ENCODE measurements around the gene TNFSF13B.

Gene TNFSF13B

GRCh38 chr13:108345016-108345415 lies 75.5 kb downstream of the TNFSF13B start:
- Histone ChIP-seq H2AFZ (ENCODE audit: low read depth, low read length, severe bottlenecking) (no peak overlapping the region), H4K20me1 (ENCODE audit: low read depth, low read length) (no peaks in the 10 kb centered on the region), H3F3A (ENCODE audit: insufficient read depth) (no peaks in the 10 kb centered on the region), H3K27me3 (ENCODE audit: low read length) (no peaks in the 10 kb centered on the region), H3K4me2 (ENCODE audit: low read depth, low read length, poor library complexity, severe bottlenecking) (no peak overlapping the region), H3K36me3 (ENCODE audit: low read length) (no peaks in the 10 kb centered on the region), H3K9ac (ENCODE audit: low read length) (no peak overlapping the region), H3K9me2 (replicated peaks; ENCODE audit: insufficient read depth, low read length) (no peaks in the 10 kb centered on the region), H3K4me3 (ENCODE audit: insufficient read depth, low read length, poor library complexity, severe bottlenecking) (no peak overlapping the region), H3K9me3 (ENCODE audit: insufficient read depth, low read length) (no peaks in the 10 kb centered on the region), H3K27ac (ENCODE audit: low read depth, low read length) (no peak overlapping the region), H3K79me2 (ENCODE audit: insufficient read depth, low read length) (no peaks in the 10 kb centered on the region)
- TF ChIP-seq CTCF (IDR thresholded peaks at IDR 0.05; ENCODE audit: insufficient read depth, low read length, poor library complexity, severe bottlenecking) (no peak), EZH2phosphoT487 (conservative IDR thresholded peaks at IDR 0.05; ENCODE audit: low read length) (no peak)

- H4K20me1 ChIP-seq (ENCODE audit: low read depth, low read length): no peaks in the 10 kb centered on the region
- H3K27me3 ChIP-seq (ENCODE audit: low read length): no peaks in the 10 kb centered on the region
- no peak for TF ChIP-seq EZH2phosphoT487 (conservative IDR thresholded peaks at IDR 0.05; ENCODE audit: low read length)
- no peak for TF ChIP-seq CTCF (IDR thresholded peaks at IDR 0.05; ENCODE audit: insufficient read depth, low read length, poor library complexity, severe bottlenecking)
- no peak overlapping the region for H3K9ac ChIP-seq (ENCODE audit: low read length)
- H2AFZ ChIP-seq (ENCODE audit: low read depth, low read length, severe bottlenecking): no peak overlapping the region
- no peaks in the 10 kb centered on the region for H3K9me3 ChIP-seq (ENCODE audit: insufficient read depth, low read length)
- H3K9me2 ChIP-seq (replicated peaks; ENCODE audit: insufficient read depth, low read length): no peaks in the 10 kb centered on the region
- H3F3A ChIP-seq (ENCODE audit: insufficient read depth): no peaks in the 10 kb centered on the region
- no peaks in the 10 kb centered on the region for H3K36me3 ChIP-seq (ENCODE audit: low read length)
- no peaks in the 10 kb centered on the region for H3K79me2 ChIP-seq (ENCODE audit: insufficient read depth, low read length)
- no peak overlapping the region for H3K27ac ChIP-seq (ENCODE audit: low read depth, low read length)
- H3K4me3 ChIP-seq (ENCODE audit: insufficient read depth, low read length, poor library complexity, severe bottlenecking): no peak overlapping the region
- no peak overlapping the region for H3K4me2 ChIP-seq (ENCODE audit: low read depth, low read length, poor library complexity, severe bottlenecking)
Measured at GRCh38 chr13:108346376-108346775, 76.9 kb downstream of the TNFSF13B start.

GRCh38 chr13:108349269-108349668 lies 79.8 kb downstream of the TNFSF13B start:
- no peak for TF ChIP-seq CTCF (IDR thresholded peaks at IDR 0.05; ENCODE audit: insufficient read depth, low read length, poor library complexity, severe bottlenecking)
- no peak for TF ChIP-seq EZH2phosphoT487 (conservative IDR thresholded peaks at IDR 0.05; ENCODE audit: low read length)
- no peak overlapping the region for H3K4me3 ChIP-seq (ENCODE audit: insufficient read depth, low read length, poor library complexity, severe bottlenecking)

More at GRCh38 chr13:108349269-108349668, 79.8 kb downstream of the TNFSF13B start:
- Histone ChIP-seq H3K9ac (ENCODE audit: low read length) (no peak overlapping the region), H3K27ac (ENCODE audit: low read depth, low read length) (no peak overlapping the region), H3F3A (ENCODE audit: insufficient read depth) (no peaks in the 10 kb centered on the region), H3K36me3 (ENCODE audit: low read length) (no peaks in the 10 kb centered on the region), H3K27me3 (ENCODE audit: low read length) (no peaks in the 10 kb centered on the region), H3K9me2 (replicated peaks; ENCODE audit: insufficient read depth, low read length) (no peaks in the 10 kb centered on the region), H3K9me3 (ENCODE audit: insufficient read depth, low read length) (no peaks in the 10 kb centered on the region), H2AFZ (ENCODE audit: low read depth, low read length, severe bottlenecking) (no peak overlapping the region), H3K79me2 (ENCODE audit: insufficient read depth, low read length) (no peaks in the 10 kb centered on the region), H4K20me1 (ENCODE audit: low read depth, low read length) (no peaks in the 10 kb centered on the region), H3K4me2 (ENCODE audit: low read depth, low read length, poor library complexity, severe bottlenecking) (no peak overlapping the region)

Measured in SU-DHL-6 (cell line).